Activated naive CD8-positive, alpha-beta T cell treated with anti-CD3 and anti-CD28 coated beads, Interleukin-2, amount 50 U/mL, for 24 hours (primary cell): ENCODE data around the gene PRPF39.
"Not testable (repeated sequence)": the region's sequence is repeated elsewhere in the genome, so short reads cannot be mapped to it uniquely, and the experiment has no call there.

Experiments used
- ATAC-seq: fragments of 150-1000 bp; cut with Tn5 transposase; one replicate; pipeline ENCODE4 v1.10.0; 2021
- DNase-seq: peaks from one replicate; pipeline ENCODE4 v3.0.0; 2021
- H3K27ac Mint-ChIP-seq: one replicate; pipeline ENCODE4 v1.8.0; 2021; ENCODE audit warnings: mild to moderate bottlenecking, mixed read lengths
- H3K27me3 Mint-ChIP-seq: one replicate; pipeline ENCODE4 v1.8.0; 2021; ENCODE audit warnings: mixed read lengths
- H3K36me3 Mint-ChIP-seq: one replicate; pipeline ENCODE4 v1.8.0; 2021; ENCODE audit warnings: low read depth, mixed read lengths
- H3K4me1 Mint-ChIP-seq: one replicate; pipeline ENCODE4 v1.8.0; 2021; ENCODE audit warnings: mixed read lengths
- H3K4me3 Mint-ChIP-seq: one replicate; pipeline ENCODE4 v1.8.0; 2021; ENCODE audit warnings: mild to moderate bottlenecking, moderate library complexity, mixed read lengths
- H3K9me3 Mint-ChIP-seq: one replicate; pipeline ENCODE4 v1.8.0; 2021; ENCODE audit warnings: mixed read lengths

The PRPF39 gene

GRCh38 chr14:45136399-45136798 lies 52.5 kb downstream of the PRPF39 start:
- Mint-ChIP-seq H3K9me3 (no peaks in the 10 kb centered on the region), H3K4me3 (peak overlapping the region; percentile 98), H3K27me3 (no peaks in the 10 kb centered on the region), H3K27ac (peak overlapping the region; percentile 97), H3K36me3 (peaks cover 10% of the 10 kb centered on the region), H3K4me1 (peaks cover 35% of the 10 kb centered on the region)
- ATAC-seq, result no peak
- no peak for DNase-seq

- Mint-ChIP-seq H3K36me3 (peaks cover 10% of the 10 kb centered on the region), H3K27me3 (no peaks in the 10 kb centered on the region), H3K27ac (no peak overlapping the region), H3K9me3 (no peaks in the 10 kb centered on the region), H3K4me1 (peaks cover 37% of the 10 kb centered on the region), H3K4me3 (no peak overlapping the region)
- ATAC-seq (no peak), DNase-seq (no peak)
These were observed 56.8 kb downstream of the PRPF39 start for GRCh38 chr14:45140661-45141187.

- not testable (repeated sequence) for H3K9me3 Mint-ChIP-seq, H3K27ac Mint-ChIP-seq, DNase-seq, H3K27me3 Mint-ChIP-seq, ATAC-seq, H3K4me3 Mint-ChIP-seq
- H3K36me3 Mint-ChIP-seq, result peaks cover 16% of the 10 kb centered on the region
- peaks cover 34% of the 10 kb centered on the region for H3K4me1 Mint-ChIP-seq
These were observed 58.2 kb downstream of the PRPF39 start for GRCh38 chr14:45142083-45142482.

GRCh38 chr14:45144658-45145057 lies 60.7 kb downstream of the PRPF39 start:
- Mint-ChIP-seq H3K27me3 (no peaks in the 10 kb centered on the region), H3K4me3 (no peak overlapping the region), H3K9me3 (no peaks in the 10 kb centered on the region), H3K27ac (no peak overlapping the region), H3K4me1 (peaks cover 16% of the 10 kb centered on the region), H3K36me3 (peaks cover 18% of the 10 kb centered on the region)
- DNase-seq (no peak), ATAC-seq (no peak)

GRCh38 chr14:45145214-45145613 lies 61.3 kb downstream of the PRPF39 start:
- Mint-ChIP-seq H3K9me3 (no peaks in the 10 kb centered on the region), H3K27ac (no peak overlapping the region), H3K4me3 (no peak overlapping the region), H3K27me3 (no peaks in the 10 kb centered on the region), H3K4me1 (peaks cover 13% of the 10 kb centered on the region), H3K36me3 (peaks cover 19% of the 10 kb centered on the region)
- ATAC-seq (no peak), DNase-seq (no peak)

GRCh38 chr14:45149602-45150001 lies 65.7 kb downstream of the PRPF39 start:
- H3K4me3 Mint-ChIP-seq, result no peak overlapping the region
- DNase-seq (no peak), ATAC-seq (no peak)
- no peaks in the 10 kb centered on the region for H3K27me3 Mint-ChIP-seq
- no peaks in the 10 kb centered on the region for H3K9me3 Mint-ChIP-seq
- H3K36me3 Mint-ChIP-seq, result peaks cover 21% of the 10 kb centered on the region
- peaks cover 10% of the 10 kb centered on the region for H3K4me1 Mint-ChIP-seq
- H3K27ac Mint-ChIP-seq, result no peak overlapping the region

GRCh38 chr14:45150386-45150890 lies 66.5 kb downstream of the PRPF39 start:
- no peak overlapping the region for H3K4me3 Mint-ChIP-seq

GRCh38 chr14:45156067-45156466 lies 72.2 kb downstream of the PRPF39 start:
- no peak overlapping the region for H3K4me3 Mint-ChIP-seq
- H3K27me3 Mint-ChIP-seq, result no peaks in the 10 kb centered on the region
- peaks cover 3% of the 10 kb centered on the region for H3K4me1 Mint-ChIP-seq
- H3K36me3 Mint-ChIP-seq, result peaks cover 8% of the 10 kb centered on the region
- ATAC-seq, result peak; percentile 87
- no peak overlapping the region for H3K27ac Mint-ChIP-seq
- no peaks in the 10 kb centered on the region for H3K9me3 Mint-ChIP-seq
- DNase-seq, result no peak

More at GRCh38 chr14:45150386-45150890, 66.5 kb downstream of the PRPF39 start:
- Mint-ChIP-seq H3K4me1 (peaks cover 3% of the 10 kb centered on the region), H3K27me3 (no peaks in the 10 kb centered on the region), H3K9me3 (no peaks in the 10 kb centered on the region), H3K27ac (no peak overlapping the region), H3K36me3 (peaks cover 21% of the 10 kb centered on the region)
- no peak for ATAC-seq
- no peak for DNase-seq
